A549 treated with AZD2906 at 1 μM for 4 hours (cell line): Measurements from ENCODE around the gene OR11G2. TPM values are rescaled to one million over a fixed set of nuclear protein-coding genes. Genes with fewer than 3 reads are reported as not detected.

Experiments
- total RNA-seq: library from RNA; stranded (reverse); fragments of 200-300 nt; extraction: Qiagen RNA extraction; gene quantifications from 5 replicates; pipeline ENCODE4 v1.2.3, GENCODE V29; 2022

The OR11G2 gene
- not detected in 5 replicates for total RNA-seq

DNA sequence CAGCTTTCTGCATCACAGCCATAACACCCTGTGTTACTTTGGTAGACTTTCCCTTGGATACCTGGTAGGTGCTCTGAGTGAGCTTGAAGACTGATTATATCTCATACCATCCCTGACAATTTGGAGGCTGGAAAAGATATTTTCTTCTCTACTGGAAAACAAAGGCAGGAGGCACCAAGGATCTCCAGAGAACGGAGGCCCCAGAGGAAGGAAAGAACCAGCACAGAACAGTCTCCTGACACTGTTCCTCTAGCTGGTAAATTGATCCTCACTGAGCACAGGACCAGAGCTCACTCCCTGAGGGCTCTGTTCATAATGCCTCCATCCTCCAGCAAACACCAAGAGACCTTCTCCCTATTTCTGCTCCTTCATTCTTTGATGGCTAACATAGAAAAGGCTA lies at the start of gene OR11G2:
Gene OR11G2, plus strand, starts transcription at position 301 of the 400 bp plus-strand sequence. CDS start 6,542 bp downstream, outside the sequence.

DNA sequence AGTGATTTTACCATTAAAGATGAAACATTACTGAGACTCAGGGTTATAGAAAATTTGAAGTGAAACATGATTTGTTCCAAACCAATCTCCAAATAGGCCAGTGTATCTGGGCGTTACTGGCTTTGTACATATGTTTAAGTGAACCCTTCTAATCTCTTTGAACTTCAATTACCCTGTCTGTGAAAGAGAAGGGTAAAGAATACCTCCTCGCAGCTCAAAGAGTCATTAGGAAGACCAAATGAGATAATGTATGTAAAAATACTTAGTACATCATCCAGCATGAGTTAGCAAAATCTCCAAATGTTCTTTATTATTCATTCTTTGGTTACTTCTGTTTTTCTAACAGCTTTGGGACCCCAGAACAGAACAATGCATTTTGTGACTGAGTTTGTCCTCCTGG lies 32.7 kb downstream of the OR11G2 start, which contains the start of gene OR11H6:
Gene OR11H6, plus strand, starts transcription at position 301 of the 400 bp plus-strand sequence. Its CDS starts 0 bp downstream, at position 301.

GRCh38 chr14:20228681-20229080 lies 38.0 kb downstream of the OR11G2 start, which contains the start of gene OR11H7:
TSS of gene OR11H7 (plus strand) at chr14:20228981.

Other genes with a start within 250 kb of the OR11G2 start
- not detected in 5 replicates for gene OR4K15, start 215.3 kb upstream of the OR11G2 start, total RNA-seq
- gene OR4Q2, start 188.7 kb upstream of the OR11G2 start, total RNA-seq: not detected in 5 replicates
- not detected in 5 replicates for gene OR4K14, start 171.6 kb upstream of the OR11G2 start, total RNA-seq
- gene OR4K13, start 154.9 kb upstream of the OR11G2 start, total RNA-seq: not detected in 5 replicates
- not detected in 5 replicates for gene OR4L1, start 130.9 kb upstream of the OR11G2 start, total RNA-seq
- gene OR4K17, start 80.2 kb upstream of the OR11G2 start, total RNA-seq: not detected in 5 replicates
- not detected in 5 replicates for gene OR4N5, start 52.1 kb upstream of the OR11G2 start, total RNA-seq
- not detected in 5 replicates for gene OR11H6, start 32.8 kb downstream of the OR11G2 start, total RNA-seq
- not detected in 5 replicates for gene OR11H7, start 38.1 kb downstream of the OR11G2 start, total RNA-seq
- not detected in 5 replicates for gene OR11H4, start 48.4 kb downstream of the OR11G2 start, total RNA-seq
- gene TTC5, start 115.1 kb downstream of the OR11G2 start, total RNA-seq: 15.5 to 26.0 TPM (median 17.3 TPM) in 5 replicates
- 35.9 to 43.6 TPM (median 38.6 TPM) in 5 replicates for gene CCNB1IP1, start 142.4 kb downstream of the OR11G2 start, total RNA-seq
- gene PARP2, start 152.7 kb downstream of the OR11G2 start, total RNA-seq: 17.3 to 21.2 TPM (median 18.9 TPM) in 5 replicates
- gene TEP1, start 222.6 kb downstream of the OR11G2 start, total RNA-seq: 8.7 to 9.7 TPM (median 9.3 TPM) in 5 replicates
- gene KLHL33, start 245.3 kb downstream of the OR11G2 start, total RNA-seq: 0.01 to 0.03 TPM (median 0.02 TPM) in 4 of 5 replicates, not detected in the other